HG03432 (cell line): ENCODE data around the gene NLRC3.
"Not testable (repeated sequence)": the region's sequence is repeated elsewhere in the genome, so short reads cannot be mapped to it uniquely, and the experiment has no call there.

ENCODE experiments used
- ATAC-seq: cut with Tn5 transposase; IDR thresholded peaks from one replicate; pipeline ENCODE4 v1.9.1; 2021; ENCODE audit warnings: mild to moderate bottlenecking, moderate library complexity; ENCODE audit not compliant: unreplicated experiment

NLRC3 gene

GRCh38 chr16:3519581-3519980 lies 57.6 kb downstream of the NLRC3 start:
- ATAC-seq = no peak

GRCh38 chr16:3518986-3519348 lies 58.2 kb downstream of the NLRC3 start:
- ATAC-seq = no peak

- ATAC-seq = no peak
Measured at GRCh38 chr16:3518292-3518985, 58.8 kb downstream of the NLRC3 start.

- ATAC-seq = no peak
Measured at GRCh38 chr16:3515897-3516296, 61.3 kb downstream of the NLRC3 start.

GRCh38 chr16:3514621-3515020 lies 62.6 kb downstream of the NLRC3 start:
- no peak for ATAC-seq

GRCh38 chr16:3513892-3514583 lies 63.2 kb downstream of the NLRC3 start:
- ATAC-seq = peak; percentile 71

- no peak for ATAC-seq
Measured at GRCh38 chr16:3511286-3512180, 65.7 kb downstream of the NLRC3 start.

GRCh38 chr16:3510416-3510815 lies 66.8 kb downstream of the NLRC3 start:
- no peak for ATAC-seq

- peak; percentile 77 for ATAC-seq
Measured at GRCh38 chr16:3509470-3509928, 67.7 kb downstream of the NLRC3 start.

GRCh38 chr16:3508736-3509135 lies 68.5 kb downstream of the NLRC3 start:
- no peak for ATAC-seq

- no peak for ATAC-seq
Measured at GRCh38 chr16:3503523-3503922, 73.7 kb downstream of the NLRC3 start.

- ATAC-seq = no peak
Measured at GRCh38 chr16:3501783-3502400, 75.3 kb downstream of the NLRC3 start.

GRCh38 chr16:3501412-3501761 lies 75.8 kb downstream of the NLRC3 start:
- not testable (repeated sequence) for ATAC-seq

GRCh38 chr16:3498988-3499387 lies 78.2 kb downstream of the NLRC3 start:
- ATAC-seq = no peak

GRCh38 chr16:3497771-3498170 lies 79.4 kb downstream of the NLRC3 start:
- no peak for ATAC-seq

GRCh38 chr16:3496386-3496785 lies 80.8 kb downstream of the NLRC3 start:
- no peak for ATAC-seq

- ATAC-seq = no peak
Measured at GRCh38 chr16:3495176-3495575, 82.0 kb downstream of the NLRC3 start, which contains the start of gene C16orf90. Gene C16orf90 (minus strand): TSS chr16:3495489. CDS start chr16:3495421, 68 bp downstream.

GRCh38 chr16:3494386-3494973 lies 82.7 kb downstream of the NLRC3 start:
- ATAC-seq = no peak

GRCh38 chr16:3492356-3492755 lies 84.8 kb downstream of the NLRC3 start:
- no peak for ATAC-seq

- ATAC-seq = no peak
Measured at GRCh38 chr16:3490911-3491629, 86.1 kb downstream of the NLRC3 start.
